HG02610 (cell line): ENCODE data around the gene FARP1.

Source experiments
- ATAC-seq: cut with Tn5 transposase; IDR thresholded peaks from one replicate; pipeline ENCODE4 v1.9.1; 2021; ENCODE audit warnings: mild to moderate bottlenecking, moderate library complexity; ENCODE audit not compliant: unreplicated experiment

FARP1 gene

GRCh38 chr13:98275681-98276171 lies 132.8 kb downstream of the FARP1 start:
- no peak for ATAC-seq

GRCh38 chr13:98276486-98276885 lies 133.6 kb downstream of the FARP1 start:
- no peak for ATAC-seq

GRCh38 chr13:98278068-98278724 lies 135.3 kb downstream of the FARP1 start:
- ATAC-seq, result no peak

GRCh38 chr13:98279473-98280175 lies 136.7 kb downstream of the FARP1 start:
- ATAC-seq, result peak; percentile 70

DNA sequence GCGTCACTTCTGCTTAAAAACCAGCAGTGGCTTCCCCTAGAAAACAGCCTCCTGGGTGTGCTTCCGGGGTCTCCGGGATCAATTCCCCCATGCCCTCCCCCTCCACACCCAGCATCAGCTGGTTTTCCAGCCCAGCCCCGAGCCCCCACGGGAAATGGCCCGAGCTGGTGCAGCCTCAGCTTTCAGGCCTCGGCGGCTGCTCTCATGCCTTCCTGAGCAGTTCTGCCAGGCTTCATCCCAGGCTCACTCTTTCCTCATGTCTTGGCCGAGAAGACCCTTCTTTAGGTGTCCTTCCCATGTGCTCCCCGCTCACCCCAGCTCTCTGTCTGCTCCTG lies 137.2 kb downstream of the FARP1 start:
- no peak for ATAC-seq

DNA sequence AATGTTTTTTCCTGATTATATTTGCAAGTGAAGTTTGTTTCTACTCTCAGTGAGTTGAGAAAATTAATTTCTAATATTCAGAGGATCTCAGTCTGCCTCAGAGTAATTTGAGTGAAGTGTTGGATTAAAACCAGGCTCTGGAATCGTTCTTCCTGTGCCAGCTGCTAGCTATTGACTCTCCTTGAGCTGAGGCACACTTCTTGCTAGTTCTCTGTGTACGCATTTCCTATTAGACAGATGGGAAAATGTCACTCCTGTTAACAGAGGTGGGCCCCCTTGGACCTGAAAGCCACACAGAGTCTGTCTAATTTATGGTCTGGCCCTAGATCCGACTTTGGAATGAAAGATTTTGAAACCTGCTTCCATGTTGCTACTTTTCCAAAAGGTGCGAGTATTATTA lies 141.8 kb downstream of the FARP1 start:
- ATAC-seq, result no peak

GRCh38 chr13:98285317-98285716 lies 142.4 kb downstream of the FARP1 start:
- no peak for ATAC-seq

GRCh38 chr13:98285852-98286594 lies 143.1 kb downstream of the FARP1 start:
- no peak for ATAC-seq

GRCh38 chr13:98286799-98287198 lies 143.9 kb downstream of the FARP1 start:
- no peak for ATAC-seq

DNA sequence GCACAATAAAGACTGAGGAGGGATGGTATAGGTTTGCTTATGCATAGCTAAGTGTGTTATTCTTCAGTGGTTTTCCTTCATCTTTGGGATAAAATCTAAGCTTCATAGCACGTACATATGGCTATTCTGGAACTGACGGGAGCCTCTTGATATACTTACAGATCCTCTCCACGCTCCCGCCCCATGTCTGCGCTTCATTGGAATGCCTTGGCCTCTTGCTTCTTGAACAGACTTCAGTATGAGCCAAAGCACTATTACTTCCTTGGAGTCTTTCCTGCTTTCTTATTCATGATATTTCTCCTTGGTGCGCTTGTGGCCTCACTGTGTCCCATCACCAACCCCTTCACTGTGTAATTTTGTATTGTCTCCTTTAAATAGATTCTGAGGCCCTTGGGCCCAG lies 145.3 kb downstream of the FARP1 start:
- no peak for ATAC-seq

DNA sequence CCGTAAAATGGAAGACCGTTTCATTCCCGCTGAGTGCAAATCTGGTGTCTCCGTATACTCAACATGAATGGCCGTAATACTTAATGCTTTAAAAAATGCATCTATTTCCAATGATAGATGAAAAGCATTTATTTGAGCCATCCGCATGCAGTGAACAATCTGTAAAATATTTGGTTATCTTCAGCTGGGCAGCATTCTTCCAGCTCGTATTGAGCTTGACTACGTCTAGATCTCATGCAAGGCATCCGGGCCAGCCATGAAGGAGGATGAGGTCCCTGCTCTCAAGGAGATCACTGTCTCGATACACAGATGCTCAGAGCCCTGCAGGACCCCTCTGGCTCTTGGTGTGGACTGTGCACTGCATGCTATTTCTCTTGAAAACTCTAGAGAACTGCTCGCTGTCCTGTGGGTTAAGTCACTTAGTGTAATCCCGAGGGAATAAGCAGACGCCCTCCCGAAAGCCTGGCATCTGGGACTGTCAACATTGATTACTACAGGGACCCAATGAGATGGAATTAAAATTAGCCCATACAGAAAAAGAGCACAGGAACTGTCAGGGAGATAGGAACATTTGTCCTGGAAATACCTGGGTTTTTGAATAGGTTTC lies 146.5 kb downstream of the FARP1 start:
- no peak for ATAC-seq

GRCh38 chr13:98290261-98290660 lies 147.4 kb downstream of the FARP1 start:
- no peak for ATAC-seq

- ATAC-seq, result no peak
Observed at GRCh38 chr13:98291658-98292057, 148.8 kb downstream of the FARP1 start.

DNA sequence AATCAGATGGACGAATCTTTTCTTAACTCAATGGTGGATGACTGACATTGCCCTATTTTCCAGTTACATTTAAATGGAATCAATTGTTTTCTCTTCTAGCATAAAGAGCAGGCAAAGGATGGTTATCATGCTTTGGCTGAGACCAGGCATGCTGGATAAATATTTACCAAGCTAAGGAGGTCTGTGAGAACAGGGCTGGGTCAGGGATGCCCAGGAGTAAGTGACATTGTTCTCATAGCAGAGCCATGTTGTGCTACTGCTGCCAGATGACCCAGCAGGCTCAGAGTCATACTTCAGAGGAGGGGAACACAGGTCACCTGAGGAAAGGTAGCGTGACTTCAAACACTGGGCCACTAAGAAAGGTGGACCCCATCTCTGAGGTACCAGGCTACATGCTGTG lies 150.2 kb downstream of the FARP1 start:
- ATAC-seq, result no peak

- ATAC-seq, result no peak
Observed at GRCh38 chr13:98293570-98294142, 150.8 kb downstream of the FARP1 start.

GRCh38 chr13:98295371-98295770 lies 152.5 kb downstream of the FARP1 start:
- no peak for ATAC-seq

GRCh38 chr13:98297051-98297450 lies 154.2 kb downstream of the FARP1 start:
- no peak for ATAC-seq

DNA sequence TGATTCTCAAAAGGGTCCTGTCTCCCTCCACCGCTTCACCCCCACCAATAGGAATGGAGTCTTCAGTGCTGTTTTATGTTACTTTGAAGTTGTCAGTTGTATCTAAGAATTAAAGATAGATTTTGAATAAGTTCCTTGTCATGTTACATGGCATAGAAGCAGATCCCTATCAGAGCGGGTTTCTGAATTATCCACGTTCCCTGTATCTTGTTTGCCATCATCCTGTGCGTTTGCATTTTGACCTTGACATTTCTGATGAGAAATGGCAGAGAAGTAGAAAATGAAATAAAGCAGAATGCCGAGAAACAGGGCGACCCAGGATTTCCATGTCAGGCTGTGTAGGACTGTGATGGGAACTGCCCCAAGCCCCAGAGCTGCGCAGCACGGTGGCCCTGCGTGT lies 154.9 kb downstream of the FARP1 start:
- ATAC-seq, result no peak

DNA sequence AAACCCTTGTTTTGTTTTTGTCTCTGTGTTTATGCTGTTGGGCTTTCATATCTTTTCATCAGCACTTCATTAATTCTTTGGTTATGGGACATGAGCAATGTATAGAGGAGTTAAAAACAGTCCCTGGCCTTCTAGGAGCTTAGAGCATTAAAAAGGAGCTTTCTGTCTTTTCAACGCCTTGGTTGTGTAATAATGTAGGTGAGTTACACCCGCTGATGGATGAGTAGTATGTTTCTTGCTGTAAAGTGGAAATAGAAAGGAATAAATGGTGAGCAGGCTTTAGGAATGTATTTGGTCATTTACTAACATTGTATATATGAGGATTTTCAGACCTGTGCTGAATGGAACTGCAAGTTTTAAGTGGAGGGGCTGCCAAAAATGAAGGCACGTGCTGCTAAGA lies 155.7 kb downstream of the FARP1 start:
- ATAC-seq, result no peak

DNA sequence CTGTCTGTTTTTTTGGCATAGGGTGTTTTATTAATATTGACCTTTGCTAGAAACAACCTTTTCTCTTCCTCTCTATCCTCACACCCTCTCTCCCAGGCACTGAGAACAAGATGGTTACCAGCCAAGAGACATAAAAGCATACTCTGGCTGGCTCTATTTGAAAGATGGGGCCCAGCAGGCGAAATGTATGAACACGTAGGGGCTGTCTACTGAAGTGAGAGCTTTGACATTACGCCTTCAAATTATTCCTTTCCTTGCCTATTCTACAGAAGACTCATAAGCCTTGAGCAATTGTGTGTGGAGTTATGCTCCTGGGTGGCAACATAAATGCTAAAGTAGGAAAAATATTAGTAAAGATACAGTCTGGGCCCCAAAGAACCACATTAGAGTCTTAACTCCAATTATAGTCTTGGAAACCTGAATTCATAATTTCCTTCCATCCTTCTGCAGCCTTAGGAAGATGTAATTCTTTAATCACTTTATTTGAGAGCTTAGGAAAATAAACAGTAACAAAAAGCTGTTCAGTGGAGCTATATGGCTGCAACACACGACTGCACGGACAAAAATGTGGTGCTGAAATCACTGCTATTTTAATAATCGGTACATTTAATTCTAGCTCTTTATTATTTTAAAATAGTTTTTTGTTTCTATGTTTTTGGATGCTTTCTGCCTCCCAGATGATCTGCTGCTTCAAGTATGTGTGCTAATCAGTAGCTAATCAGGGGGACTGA lies 156.5 kb downstream of the FARP1 start:
- no peak for ATAC-seq

DNA sequence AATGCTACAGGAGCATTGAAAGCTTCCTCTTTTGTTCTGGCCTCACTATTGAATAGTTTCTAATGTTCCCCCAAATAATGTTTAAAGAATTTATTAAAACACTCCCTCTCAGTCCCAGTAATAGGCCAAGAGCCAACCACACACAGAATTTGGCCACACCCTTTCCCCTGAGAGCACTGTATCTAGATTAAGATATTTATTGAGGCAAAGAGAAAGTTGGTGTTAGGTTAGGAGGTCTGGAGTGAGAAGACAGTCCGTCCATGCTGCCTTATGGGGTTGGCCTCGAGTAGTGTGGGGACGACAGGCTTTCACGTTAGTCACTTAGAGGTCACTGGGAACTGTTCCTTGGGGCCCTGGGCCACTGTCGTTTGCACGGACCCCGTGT lies 157.1 kb downstream of the FARP1 start:
- ATAC-seq, result no peak
